Glutamatergic neuron (in vitro differentiated cells): ENCODE measurements around the gene ALPP. TPM values are rescaled to one million over a fixed set of nuclear protein-coding genes. Genes with fewer than 3 reads are reported as not detected.
"Not testable (repeated sequence)": the region's sequence is repeated elsewhere in the genome, so short reads cannot be mapped to it uniquely, and the experiment has no call there.

Experiments
- DNase-seq: peaks from one replicate; pipeline ENCODE4 v3.0.0; 2022
- H3K27ac Mint-ChIP-seq: one replicate; pipeline ENCODE4 v1.8.0; 2020; ENCODE audit warnings: mild to moderate bottlenecking, mixed read lengths, inconsistent platforms; ENCODE audit not compliant: unreplicated experiment
- H3K27me3 Mint-ChIP-seq: one replicate; pipeline ENCODE4 v1.8.0; 2020; ENCODE audit warnings: mild to moderate bottlenecking, moderate library complexity, mixed read lengths, inconsistent platforms; ENCODE audit not compliant: unreplicated experiment
- H3K36me3 Mint-ChIP-seq: one replicate; pipeline ENCODE4 v1.8.0; 2020; ENCODE audit warnings: mild to moderate bottlenecking, mixed read lengths, inconsistent platforms; ENCODE audit not compliant: unreplicated experiment
- H3K4me1 Mint-ChIP-seq: one replicate; pipeline ENCODE4 v1.8.0; 2020; ENCODE audit warnings: mild to moderate bottlenecking, low read depth, mixed read lengths, inconsistent platforms; ENCODE audit not compliant: unreplicated experiment
- H3K4me3 Mint-ChIP-seq: one replicate; pipeline ENCODE4 v1.8.0; 2020; ENCODE audit warnings: mild to moderate bottlenecking, mixed read lengths, inconsistent platforms; ENCODE audit not compliant: unreplicated experiment
- H3K9me3 Mint-ChIP-seq: one replicate; pipeline ENCODE4 v1.8.0; 2020; ENCODE audit warnings: mild to moderate bottlenecking, moderate library complexity, mixed read lengths, inconsistent platforms; ENCODE audit not compliant: unreplicated experiment
- total RNA-seq: library from RNA; stranded (reverse); fragmentation: NEBNext Ultra II Directional; extraction: Animal tissue kit (Norgen Biotek cat#: 25700); gene quantifications from one replicate; pipeline ENCODE4 v1.2.1, GENCODE V29; 2021; ENCODE audit not compliant: unreplicated experiment
- TF ChIP-seq, protein P1 (sequence below): fragments of 200-600 bp; sonication (generic); IDR thresholded peaks from one replicate; pipeline ENCODE4 v1.5.0; 2021; ENCODE audit not compliant: partially characterized antibody, unreplicated experiment

Gene ALPP
- total RNA-seq, 1 donor from 2014 or later = 0.34 TPM

DNA sequence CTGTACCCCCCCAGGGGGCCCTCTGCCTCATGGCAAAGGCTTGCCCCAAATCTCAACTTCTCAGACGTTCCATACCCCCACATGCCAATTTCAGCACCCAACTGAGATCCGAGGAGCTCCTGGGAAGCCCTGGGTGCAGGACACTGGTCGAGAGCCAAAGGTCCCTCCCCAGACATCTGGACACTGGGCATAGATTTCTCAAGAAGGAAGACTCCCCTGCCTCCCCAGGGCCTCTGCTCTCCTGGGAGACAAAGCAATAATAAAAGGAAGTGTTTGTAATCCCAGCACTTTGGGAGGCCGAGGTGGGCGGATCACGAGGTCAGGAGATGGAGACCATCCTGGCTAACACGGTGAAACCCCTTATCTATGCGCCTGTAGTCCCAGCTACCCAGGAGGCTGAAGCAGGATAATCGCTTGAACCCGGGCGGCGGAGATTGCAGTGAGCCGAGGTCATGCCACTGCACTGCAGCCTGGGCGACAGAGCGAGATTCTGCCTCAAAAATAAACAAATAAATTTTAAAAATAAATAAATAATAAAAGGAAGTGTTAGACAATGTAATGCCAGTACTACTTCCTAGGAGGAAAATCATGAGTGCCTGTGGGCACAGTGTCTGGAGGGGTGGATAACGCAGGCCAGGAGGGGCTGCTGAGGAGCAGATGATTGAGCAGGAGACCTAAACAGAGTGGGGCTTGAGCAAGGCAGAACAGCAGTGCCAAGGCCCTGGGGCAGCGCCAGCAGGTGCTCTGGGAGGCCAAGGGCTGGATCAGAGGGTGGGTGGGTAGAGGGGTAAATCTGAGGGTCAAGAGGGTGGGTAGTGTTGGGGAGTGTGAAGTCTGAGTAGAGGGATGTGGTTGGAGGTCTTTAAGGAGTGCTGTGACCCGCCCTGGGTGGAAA lies 4.0 kb downstream of the ALPP start:
- H3K4me1 Mint-ChIP-seq = no peaks in the 10 kb centered on the region
- no peaks in the 10 kb centered on the region for H3K9me3 Mint-ChIP-seq
- TF ChIP-seq, protein P1, sequence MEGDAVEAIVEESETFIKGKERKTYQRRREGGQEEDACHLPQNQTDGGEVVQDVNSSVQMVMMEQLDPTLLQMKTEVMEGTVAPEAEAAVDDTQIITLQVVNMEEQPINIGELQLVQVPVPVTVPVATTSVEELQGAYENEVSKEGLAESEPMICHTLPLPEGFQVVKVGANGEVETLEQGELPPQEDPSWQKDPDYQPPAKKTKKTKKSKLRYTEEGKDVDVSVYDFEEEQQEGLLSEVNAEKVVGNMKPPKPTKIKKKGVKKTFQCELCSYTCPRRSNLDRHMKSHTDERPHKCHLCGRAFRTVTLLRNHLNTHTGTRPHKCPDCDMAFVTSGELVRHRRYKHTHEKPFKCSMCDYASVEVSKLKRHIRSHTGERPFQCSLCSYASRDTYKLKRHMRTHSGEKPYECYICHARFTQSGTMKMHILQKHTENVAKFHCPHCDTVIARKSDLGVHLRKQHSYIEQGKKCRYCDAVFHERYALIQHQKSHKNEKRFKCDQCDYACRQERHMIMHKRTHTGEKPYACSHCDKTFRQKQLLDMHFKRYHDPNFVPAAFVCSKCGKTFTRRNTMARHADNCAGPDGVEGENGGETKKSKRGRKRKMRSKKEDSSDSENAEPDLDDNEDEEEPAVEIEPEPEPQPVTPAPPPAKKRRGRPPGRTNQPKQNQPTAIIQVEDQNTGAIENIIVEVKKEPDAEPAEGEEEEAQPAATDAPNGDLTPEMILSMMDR = no peak
- no peak overlapping the region for H3K27ac Mint-ChIP-seq
- peaks cover 18% of the 10 kb centered on the region for H3K27me3 Mint-ChIP-seq
- no peak overlapping the region for H3K4me3 Mint-ChIP-seq
- H3K36me3 Mint-ChIP-seq = no peaks in the 10 kb centered on the region
- no peak for DNase-seq

DNA sequence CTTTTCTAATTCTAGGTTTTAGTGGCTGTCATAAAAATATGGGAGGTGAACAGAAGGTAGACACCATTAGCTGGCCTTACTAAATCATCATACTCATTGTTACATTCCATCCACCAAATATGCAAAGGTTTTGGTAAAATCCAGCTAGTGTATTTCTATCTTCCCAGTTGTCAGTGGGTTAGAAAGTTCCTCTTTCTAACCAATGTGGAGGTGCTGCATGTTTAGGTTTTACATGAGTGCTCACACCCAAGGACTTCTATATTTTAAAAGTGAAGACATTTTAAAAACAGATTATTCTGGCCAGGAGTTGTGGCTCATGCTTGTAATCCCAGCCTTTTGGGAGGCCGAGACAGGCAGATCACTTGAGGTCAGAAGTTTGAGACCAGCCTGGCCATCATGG lies 5.9 kb downstream of the ALPP start:
- Mint-ChIP-seq H3K27ac (no peak overlapping the region), H3K4me1 (peaks cover 1% of the 10 kb centered on the region), H3K36me3 (peaks cover 5% of the 10 kb centered on the region), H3K9me3 (peaks cover 2% of the 10 kb centered on the region), H3K4me3 (no peak overlapping the region), H3K27me3 (peaks cover 23% of the 10 kb centered on the region)
- TF ChIP-seq, protein P1 = no peak
- no peak for DNase-seq

DNA sequence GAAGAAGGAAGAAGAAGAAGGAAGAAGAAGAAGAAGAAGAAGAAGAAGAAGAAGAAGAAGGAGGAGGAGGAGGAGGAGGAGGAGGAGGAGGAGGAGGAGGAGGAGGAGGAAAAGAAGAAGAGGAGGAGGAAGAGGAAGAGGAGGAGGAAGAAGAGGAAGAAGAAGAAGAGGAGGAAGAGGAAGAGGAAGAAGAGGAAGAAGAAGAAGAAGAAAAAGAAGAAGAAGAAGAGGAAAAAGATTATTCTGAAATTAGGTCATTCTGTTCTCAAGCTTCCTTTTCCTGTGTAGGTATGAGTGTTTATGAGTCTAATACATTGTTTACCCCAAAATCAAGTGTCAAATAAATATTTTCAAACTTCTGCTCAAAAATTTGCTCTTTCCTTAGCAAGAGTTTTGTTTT lies 6.5 kb downstream of the ALPP start:
- DNase-seq, H3K9me3 Mint-ChIP-seq, H3K36me3 Mint-ChIP-seq, H3K4me1 Mint-ChIP-seq, H3K27ac Mint-ChIP-seq, H3K4me3 Mint-ChIP-seq: not testable (repeated sequence)
- H3K27me3 Mint-ChIP-seq = peaks cover 28% of the 10 kb centered on the region

DNA sequence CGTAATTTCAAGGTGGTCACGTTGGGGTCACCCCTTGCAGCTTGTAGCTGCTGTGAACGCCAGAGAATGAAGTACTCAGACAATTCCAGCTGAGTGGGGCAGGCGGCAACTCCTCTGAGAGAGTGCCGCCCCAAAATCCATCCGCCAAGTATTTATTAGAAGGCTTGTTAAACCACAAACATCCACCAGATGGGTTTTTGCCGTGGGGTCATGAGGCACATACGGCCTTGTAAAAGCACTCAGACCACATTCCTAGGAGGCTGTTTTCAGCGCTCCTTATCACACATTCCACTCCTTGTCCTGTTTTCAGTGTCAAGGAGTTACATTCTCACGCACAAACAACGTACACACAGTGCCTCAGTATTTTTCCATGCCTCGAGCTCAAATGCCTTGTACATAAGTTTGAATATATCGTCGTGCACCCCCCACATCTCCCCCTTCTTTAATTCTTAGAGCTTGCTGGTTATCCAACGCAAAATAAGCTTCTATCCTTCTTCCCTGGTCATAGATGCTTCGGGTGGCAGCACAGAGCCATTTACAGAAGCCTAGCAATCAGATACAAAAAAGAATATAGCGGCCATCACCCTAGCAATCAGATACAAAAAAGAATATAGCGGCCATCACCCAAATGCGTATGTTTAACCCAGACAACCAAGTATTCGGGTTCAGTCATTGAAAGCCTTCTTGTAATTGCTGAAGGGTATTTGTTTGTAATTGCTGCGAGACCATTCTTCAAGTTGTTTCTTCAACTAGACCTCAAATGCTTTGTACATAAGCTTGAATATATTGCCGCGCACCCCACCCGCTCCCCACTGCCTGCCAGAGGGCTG lies 7.3 kb downstream of the ALPP start:
- peaks cover 29% of the 10 kb centered on the region for H3K27me3 Mint-ChIP-seq
- H3K4me1 Mint-ChIP-seq = peaks cover 1% of the 10 kb centered on the region
- peaks cover 8% of the 10 kb centered on the region for H3K36me3 Mint-ChIP-seq
- H3K4me3 Mint-ChIP-seq = peak overlapping the region; percentile 57
- TF ChIP-seq, protein P1 = no peak
- no peak overlapping the region for H3K27ac Mint-ChIP-seq
- DNase-seq = no peak
- H3K9me3 Mint-ChIP-seq = peaks cover 2% of the 10 kb centered on the region

DNA sequence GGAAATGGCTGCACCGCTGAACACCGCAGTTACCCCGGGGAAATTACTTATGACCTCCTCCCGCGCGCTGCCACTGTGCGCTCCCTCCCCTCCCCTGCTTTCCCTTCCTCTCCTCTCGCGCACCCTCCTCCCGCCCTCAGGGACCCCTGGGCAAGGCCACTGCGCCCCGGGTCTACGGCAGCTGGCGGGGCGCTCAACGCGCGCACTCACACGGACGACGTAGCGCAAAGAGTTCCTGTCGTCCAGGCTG lies 7.9 kb downstream of the ALPP start:
- Mint-ChIP-seq H3K9me3 (peaks cover 2% of the 10 kb centered on the region), H3K27me3 (peaks cover 32% of the 10 kb centered on the region), H3K4me3 (peak overlapping the region; percentile 57), H3K27ac (no peak overlapping the region), H3K4me1 (peaks cover 1% of the 10 kb centered on the region), H3K36me3 (peaks cover 10% of the 10 kb centered on the region)
- TF ChIP-seq, protein P1 = no peak
- DNase-seq = no peak
